SW 1271 (cell line): ENCODE results near the gene SLC12A7.

Source experiments
- DNase-seq, 2 experiments: peaks; one replicate each; lab custom pipeline; 2025; lab: John Stamatoyannopoulos, UW

Gene SLC12A7

DNA sequence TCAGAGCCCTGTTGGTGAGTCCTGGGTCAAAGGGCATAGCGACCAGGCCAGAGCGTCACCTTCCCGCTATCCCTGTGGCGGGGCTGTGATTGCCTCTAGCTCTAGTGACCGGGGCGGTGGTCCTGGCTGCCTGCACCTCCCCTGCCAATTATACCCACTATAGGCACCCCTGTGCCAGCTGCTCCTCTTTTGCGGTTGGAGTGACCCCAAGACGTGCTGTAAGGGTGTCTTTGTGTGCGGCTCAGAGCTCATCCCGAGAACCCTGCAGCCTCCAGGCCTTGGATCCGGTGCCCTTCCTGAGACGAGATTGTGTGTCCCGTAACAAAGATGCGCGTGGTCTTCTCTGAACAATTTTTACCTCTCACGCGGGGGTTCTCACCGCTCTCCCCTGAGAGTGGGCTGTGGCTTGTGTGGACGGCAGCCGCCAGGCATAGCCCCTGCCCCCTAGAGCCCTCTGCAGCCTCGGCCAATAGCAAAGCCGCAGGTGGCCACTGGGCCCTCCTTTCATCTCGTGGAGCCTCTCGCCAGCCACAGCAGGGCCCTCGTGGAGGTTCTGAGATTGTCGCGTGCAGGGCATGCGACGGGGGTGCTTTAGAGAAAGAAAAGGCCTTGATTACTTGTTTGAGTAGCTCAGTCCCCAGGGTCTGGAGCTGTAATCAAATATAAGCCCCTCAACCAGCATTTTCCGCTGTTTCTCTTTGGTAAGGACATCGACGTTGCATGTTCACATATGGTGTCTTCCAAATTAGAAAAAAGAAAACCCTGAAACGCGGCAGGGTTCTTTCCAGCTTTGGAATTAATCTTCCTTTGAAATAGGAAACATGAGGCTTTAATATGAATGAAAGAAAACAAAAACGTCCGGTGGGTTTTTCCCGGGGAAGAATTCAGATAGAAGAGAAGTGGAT, 92.6 kb downstream of the SLC12A7 start:
- DNase-seq: no peak

DNA sequence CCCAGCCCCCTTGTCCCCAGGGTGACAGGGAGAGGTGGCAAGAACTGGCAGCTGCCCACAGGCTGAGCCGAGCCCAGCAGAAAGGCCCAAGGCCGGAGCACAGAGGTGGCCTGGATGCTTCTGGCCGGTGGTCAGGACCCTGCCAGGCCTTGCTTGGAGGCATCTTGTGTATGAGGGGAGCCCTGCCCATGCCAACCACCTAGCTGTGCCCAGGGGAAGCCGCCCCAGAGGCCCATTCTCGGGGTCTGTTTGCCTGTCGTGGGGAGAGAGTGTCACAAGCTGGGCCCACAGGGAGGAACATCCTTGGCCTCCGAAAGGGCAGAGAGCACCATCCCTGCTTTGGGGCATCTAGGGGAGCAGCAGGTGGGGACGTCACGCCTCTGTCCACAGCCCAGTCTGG, 93.3 kb downstream of the SLC12A7 start:
- no peak for DNase-seq

DNA sequence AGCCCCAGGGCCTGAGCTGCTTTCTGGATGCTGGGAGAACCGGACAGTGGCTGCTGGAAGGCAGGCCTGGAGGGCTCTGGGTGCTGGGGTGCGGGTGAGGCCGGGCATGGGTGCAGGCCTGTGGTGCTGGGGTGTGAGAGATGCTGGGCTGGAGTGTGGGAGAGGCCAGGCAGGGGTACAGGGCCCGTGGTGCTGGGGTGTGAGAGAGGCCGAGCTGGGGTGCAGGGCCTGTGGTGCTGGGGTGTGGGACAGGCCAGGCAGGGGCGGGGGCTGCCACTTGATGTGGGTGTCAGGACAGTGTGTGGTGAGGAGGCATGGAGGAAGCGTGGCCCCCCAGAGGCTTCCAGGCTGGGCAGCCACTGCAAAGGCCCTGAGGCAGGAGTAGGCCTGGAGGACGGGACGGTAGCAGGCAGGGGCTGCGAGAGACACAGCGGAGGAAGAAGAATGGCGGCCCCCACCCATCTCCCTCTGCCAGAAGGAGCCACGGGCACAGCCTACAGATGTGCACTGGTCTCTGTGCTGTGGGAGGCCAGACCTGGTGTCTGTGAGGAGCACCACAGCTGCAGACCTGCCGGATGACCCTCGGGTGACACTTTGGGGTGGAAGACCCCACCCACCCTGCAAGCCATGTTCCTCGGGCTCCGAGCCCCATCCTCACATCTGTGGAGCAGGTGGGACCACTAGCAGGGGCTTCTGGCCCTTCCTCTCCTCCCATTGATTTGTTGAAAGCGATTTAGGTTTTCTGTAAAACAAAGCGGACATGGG, 94.0 kb downstream of the SLC12A7 start:
- no peak for DNase-seq

DNA sequence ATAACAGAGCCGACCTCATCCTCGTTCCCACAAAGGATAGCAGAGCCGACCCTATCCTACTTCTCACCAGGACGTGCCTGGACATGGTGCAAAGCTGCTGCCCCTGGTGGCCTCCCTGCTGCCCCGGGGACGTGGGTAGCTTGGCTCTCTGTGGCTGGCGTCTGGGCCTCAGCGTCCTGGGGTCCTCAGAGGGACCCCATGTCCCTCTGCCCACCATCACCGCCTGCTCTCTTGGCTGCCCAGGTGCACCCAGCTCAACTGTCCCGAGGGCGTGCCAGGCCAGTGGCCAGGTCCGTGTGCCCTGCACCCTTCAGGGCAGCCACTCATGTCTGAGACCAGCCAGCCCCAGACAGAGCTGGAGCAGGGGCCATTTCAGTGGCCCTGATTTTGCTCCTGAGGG, 94.8 kb downstream of the SLC12A7 start:
- DNase-seq: no peak

DNA sequence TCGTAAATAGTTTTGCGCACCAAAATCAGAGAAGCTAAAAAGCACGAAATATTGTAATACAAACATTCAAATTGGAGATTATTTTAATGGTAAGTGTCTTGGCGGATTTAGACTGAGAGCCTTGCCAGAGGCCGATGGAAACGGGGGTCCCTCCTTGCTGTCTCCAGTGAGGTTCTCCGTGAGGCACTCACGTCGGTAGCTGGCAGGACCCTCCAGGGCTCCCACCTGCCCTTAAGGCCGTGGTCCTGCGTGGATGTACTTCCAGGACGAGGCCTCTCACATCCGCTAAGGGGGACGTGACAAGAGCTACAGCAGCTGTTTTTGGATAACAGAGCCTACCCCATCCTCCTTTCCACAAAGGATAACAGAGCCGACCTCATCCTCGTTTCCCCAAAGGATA, 95.4 kb downstream of the SLC12A7 start:
- DNase-seq: no peak

DNA sequence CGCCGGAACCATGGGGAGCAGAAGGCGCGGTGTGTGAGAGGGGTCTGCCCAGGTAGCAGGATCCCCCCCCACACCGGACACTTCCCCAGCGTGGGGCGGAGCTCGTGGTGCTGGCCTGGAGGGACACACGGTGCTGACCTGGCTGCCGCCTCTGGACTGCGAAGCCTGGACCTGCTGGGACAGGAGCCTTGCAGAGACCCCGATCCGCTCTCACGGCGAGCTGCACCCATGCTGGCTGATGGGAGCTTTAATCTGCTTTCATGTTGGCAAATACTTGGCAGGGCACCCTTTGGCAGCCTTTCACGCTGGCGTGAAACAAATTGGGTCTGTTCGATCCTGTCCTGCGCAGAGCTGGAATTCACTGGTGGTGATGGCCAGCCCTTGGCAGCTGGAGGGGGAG, 95.8 kb downstream of the SLC12A7 start:
- DNase-seq: no peak

DNA sequence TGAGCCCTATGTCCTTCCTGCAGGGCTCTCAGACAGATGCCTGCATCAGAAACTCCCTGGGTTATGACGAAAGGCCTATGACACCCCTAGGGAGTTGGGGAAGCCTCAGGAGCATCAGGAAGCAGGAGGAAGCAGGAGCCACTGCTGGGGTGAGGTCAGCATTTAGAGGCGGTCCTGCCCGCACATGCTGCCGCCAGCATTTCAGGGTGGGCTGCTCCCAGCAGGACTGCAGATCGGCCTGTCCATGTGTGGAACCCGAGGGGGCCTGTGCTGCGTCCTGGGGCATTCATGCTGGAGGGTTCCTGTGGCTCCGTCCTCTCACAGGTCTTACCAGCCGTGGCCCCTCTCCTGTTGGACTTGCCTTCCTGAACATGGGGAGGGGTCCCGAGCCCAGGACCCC, 96.4 kb downstream of the SLC12A7 start:
- DNase-seq: no peak

DNA sequence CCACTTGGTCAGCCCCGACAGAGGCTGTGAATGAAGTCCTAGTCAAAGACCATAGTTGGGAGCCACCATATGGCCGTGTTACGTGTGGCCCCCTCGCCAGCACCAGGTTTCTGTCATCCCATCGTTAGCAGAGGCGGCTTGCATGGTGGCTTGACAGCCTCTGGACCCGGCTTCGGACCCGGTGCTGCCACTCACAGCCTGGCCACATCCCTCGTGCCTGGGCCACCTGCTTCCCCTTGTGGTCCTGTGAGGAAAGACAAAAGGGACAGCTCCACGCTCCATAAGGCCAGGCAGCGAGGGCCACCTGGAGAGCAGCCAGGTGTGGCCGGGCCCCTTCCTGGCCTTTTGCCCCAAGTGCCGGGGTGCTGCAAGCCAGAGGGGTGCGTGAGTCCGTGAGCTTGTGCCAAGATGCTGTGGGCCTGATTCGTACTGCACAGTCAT, 97.1 kb downstream of the SLC12A7 start:
- no peak for DNase-seq

DNA sequence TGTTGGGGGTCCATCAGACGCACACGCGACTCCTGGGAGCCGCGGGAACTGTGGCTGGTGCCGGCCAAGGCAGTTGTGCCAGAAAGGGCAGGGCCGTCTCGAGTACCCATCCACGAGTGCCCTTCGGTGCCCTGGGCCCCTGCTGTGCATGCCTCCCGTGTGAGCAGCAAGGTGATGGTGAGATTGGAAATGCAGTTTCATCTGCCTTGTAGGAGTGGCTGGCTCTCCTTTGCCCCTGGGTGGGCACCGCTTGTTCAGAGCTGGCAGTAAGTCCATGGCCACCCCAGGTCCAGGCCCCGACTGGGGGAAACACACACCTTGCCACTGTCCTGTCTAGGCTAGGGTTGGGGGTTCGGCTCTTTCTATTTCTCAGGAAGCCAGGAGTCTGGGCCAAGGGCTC, 97.5 kb downstream of the SLC12A7 start:
- DNase-seq: no peak

DNA sequence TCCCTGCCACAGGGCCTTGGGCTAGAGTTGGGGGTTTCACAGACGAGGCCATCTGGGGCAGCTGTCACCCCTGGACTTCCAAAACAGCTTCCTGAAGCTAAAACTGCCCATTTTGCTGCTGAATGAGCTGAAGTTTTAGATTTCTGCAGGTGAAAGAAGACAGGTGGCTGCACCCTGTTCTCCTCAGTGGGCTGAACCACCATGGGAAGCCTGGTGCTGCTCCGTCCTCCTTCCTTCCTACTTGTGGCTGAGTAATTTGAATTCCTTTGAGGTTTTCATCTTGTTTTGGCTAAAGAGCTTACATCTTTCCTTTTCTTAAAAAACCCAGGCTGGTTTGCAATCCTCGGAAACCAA, 97.9 kb downstream of the SLC12A7 start:
- no peak for DNase-seq

DNA sequence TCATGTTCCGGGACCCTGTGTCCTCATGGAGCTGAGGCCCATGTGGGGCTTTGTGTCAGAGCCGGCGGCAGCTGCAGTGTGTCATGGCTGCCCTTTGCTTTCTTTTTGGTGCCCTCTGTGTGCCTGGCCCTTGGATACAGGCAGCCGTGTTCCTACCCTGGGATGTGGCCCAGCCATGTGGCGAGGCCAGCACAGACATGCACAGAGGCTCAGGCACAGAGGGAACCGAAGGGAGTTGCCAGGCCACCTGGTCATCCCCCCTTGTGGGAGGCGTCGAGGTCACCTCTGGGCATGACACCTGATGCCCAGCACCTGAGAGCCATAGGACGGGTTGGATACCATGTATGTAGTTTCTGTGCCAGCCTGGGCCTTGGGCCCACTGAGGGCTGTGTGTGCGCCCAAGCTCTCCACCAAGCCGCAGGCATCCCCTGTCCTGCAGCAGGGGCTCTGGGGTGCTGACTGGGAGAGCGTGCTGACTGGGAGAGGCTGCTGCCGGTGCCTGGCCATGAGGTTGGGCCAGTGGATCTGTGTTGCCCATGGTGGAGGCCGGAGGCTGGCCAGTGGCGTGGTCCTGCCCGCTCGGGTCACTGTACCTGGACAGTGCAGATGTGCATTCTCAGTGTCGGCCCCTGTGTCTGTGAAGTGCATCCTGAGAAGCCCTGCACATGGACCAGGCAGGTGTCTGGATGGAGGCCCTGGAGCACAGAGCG, 98.5 kb downstream of the SLC12A7 start:
- no peak for DNase-seq

DNA sequence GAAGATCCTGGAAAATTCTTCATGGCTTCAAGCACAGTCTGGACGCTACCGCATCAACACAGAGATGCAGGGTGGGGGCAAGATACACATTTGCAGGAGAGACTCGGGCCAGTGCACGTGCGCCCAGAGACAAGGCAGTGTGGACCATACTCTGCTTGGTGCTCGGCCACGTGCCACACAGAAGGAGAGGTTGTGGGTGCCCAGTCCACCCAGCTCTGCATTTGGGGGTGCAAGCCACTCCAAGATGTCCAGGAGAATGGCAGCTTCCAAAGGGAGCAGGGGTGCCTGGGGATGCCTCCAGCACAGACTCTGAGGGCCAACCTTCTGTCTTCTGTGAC, 99.0 kb downstream of the SLC12A7 start:
- no peak for DNase-seq

DNA sequence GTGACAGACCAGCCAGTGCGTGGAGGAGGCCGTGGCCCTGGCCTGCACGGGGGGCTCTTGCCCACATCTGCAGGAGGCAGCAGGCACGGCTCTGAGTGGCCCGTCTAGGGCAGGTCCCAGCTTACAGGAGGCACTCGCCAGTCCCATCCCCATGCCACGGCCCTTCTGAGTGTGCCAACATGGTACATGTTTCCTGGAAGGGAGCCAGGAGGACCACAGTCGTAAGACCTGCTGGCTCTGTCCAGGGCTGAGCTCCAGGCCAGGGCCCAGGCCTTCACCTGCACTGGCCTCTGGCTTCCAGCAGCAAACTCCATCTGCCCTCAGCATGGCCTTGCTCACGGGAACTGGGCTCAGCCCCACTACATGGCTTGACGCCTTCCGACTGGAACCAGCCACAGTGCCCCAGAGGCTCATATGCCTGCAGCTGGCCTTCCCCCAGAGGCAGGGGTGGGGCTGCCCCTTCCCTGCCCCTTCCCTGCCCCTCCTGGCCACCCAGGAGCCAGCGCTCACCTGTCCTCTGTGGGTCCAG, 99.5 kb downstream of the SLC12A7 start:
- no peak for DNase-seq

DNA sequence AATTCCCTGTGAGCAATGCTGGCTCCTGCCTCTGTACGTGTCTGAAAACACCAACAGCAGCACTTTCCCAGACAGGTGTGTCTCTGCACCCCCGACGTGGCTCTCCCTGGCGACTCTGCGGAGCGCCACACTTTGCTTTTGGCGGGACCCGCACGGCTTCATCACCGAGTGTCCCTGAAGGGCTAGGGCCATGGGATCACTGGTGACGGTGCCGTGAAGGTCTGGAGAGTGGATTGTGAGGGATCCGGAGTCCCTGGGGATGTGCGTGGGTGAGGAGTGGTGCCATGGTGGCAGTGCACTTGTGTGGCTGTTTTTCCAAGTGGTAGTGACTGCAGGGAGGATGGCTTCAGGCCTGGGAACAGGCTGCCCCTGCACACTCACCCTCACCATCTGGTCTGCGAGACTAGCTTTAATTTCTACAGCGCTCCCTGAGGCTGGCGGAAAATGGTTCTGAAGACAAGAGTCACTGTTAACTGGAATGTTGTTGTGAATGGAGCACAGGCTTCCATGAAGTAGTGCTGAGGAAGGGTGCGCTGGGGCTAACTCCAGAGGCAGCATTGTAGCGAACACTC, 100.0 kb downstream of the SLC12A7 start:
- DNase-seq: no peak

DNA sequence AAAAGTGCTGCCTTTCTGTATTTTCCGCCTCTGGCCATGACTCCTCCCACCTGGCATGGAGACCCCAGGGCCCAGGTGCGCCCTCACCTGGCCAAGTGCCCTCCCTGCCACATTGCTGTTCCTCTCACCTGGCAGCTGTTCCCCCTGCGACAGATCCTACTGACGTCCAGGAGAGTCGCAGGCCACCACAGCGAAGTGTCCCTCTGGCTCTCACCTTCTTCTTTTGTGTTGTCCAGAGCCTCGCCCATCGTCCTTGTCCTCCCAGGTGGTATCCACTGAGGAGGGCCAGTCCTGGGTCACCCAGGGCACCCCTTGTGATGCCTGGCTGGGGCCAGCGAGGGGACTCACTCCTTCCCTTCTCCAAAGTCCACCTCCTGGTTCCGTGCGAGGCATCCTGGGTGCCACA, 100.6 kb downstream of the SLC12A7 start:
- DNase-seq: peak in 1 of 2 experiments; percentile 32

DNA sequence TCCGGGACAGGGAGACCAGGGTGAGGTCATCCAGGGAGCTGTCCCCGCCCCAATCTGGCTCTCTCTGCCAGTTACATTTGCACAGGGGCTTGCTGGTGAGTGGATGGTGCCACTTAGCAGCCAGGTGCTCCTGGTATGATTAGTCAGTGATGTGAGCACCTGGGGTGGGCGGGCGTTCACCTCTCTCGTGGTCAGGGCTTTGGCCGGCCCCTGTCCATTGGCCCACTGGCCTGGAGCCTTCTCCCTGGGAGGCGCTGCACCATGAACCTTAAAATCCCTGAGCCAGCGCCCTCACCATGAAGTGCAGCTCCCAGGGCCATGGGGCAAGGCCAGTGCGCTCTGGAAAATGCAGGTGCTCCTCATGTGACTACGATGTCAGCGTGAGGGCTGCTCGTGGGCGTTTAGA, 101.2 kb downstream of the SLC12A7 start:
- no peak for DNase-seq

DNA sequence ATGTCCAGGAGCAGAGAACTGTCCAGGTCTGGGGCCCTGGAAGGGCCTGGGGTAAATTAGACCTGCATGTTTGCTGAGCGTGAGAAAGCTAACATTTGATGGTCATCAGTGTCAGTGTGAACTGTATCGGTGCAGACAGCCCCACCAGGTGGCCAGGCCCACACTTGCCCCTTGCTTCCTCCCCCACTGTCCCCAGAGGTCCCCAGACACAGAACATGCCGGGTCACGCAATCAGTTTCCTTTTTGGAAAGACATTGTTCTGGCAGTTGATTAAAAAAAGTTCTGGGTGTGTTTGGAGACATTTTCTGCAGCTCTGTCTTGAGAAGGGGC, 101.7 kb downstream of the SLC12A7 start:
- DNase-seq: no peak

DNA sequence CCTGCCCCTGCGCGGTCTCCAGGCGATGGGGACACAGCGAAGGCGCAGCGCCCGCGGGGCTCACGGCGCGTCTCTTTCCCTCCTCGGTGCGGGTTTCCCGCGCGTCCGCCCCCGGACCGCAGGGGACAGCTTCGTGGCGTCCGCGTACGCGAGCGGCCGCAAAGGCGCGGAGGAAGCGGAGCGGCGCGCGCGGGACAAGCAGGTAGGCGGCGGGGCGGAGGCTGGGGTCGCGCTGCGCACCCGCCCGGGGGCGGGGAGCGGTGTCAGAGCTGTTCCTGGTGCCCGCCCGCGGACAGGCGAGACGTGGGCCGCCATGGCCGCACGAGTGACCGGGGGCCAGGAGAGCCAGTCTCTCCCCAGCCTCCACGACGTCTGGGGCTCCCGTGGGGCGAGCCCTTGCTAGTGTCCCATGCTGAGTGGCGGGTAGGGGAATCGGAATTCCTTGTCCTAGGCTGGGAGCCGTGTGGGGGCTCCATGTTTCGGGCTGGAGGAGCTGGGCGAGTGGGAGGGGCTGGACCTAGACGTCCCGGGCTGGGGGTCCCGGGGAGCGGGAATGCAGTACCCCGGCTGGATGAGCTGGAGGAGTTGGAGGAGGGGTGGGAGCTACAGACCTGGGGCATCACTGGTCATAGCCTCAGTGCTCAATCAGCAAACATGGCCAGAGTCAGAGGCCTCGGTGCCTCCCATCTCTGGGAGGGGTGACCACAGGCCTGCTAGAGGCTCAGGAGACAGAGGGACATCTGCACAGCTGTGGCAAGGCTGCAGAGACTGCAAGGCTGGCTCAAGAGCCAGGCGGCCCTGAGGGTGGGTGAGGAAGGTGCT, 102.3 kb downstream of the SLC12A7 start:
- DNase-seq: no peak

DNA sequence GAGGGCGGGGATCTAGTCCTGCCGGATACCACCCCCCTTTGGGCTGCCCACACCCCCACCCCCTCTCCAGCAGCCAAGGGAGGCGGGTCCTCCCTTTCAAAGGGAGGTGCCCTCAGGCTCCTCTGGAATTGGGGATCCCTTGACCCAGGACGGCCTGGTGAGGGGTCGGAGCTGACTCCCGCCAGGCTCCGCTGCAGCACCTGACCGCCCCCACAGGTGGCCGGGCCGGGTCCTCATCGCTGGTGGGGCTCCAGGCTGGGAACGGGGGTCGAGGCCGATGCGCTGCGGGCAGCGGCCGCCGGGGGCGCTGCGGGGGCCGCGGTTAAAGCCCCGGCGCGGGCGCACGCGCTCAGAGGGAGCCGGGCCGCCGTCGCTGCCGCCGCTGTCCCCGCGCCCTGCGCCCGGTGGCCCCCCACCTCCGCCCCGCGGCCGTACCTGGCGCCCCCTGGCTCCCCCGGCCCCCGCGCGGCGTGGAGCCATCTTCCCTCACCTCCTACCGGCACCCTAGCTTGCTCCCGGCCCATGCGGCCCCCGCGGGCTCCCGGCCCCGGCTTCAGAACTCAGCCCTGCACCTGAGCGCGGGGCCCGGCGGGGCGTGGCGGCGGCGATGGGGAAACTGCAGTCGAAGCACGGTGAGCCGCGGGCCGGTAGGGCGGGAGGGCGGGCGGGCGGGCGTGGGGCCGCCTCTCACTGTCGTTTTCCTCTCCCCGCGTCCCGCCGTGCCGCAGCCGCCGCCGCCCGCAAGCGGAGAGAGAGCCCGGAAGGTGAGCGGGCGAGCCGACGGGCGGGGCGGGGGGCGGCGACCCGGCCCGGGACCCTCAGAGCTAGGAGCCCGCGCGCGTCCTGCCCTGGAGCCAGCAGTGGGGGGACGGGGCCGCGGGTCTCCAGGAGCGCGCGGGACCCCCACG, 103.2 kb downstream of the SLC12A7 start, which contains the start of gene NKD2:
Gene NKD2 (plus strand): TSS at position 352 of the 908 bp plus-strand sequence. CDS start 256 bp downstream, at position 608.
- peak in 1 of 2 experiments; percentile 19 for DNase-seq
